ENCODE data around the gene MCTP2. TPM values are rescaled to one million over a fixed set of nuclear protein-coding genes. Genes with fewer than 3 reads are reported as not detected.

The MCTP2 gene
- polyA plus RNA-seq (ENCODE audit: insufficient read length in 3 of 3) = 10 to 100 TPM; 17.2 to 20.0 (median 18.8) TPM

- DNase-seq (ENCODE audit: low read depth in 3 of 3, low spot score in 2 of 3) = peak in 2 of 3 donors; percentile 32 to 36
These were observed at the start of gene MCTP2 for GRCh38 chr15:94230883-94231722. TSS of gene MCTP2 (plus strand) at chr15:94231561. CDS start at chr15:94298266, 66,705 bp downstream.

- no peak for DNase-seq (ENCODE audit: low read depth in 3 of 3, low spot score in 2 of 3)
These were observed 48.5 kb upstream of the MCTP2 start for GRCh38 chr15:94182883-94183282.

GRCh38 chr15:94185547-94186236 is 45.7 kb upstream of the MCTP2 start:
- DNase-seq (ENCODE audit: low read depth in 3 of 3, low spot score in 2 of 3) = no peak

GRCh38 chr15:94186770-94187331 is 44.5 kb upstream of the MCTP2 start:
- no peak for DNase-seq (ENCODE audit: low read depth in 3 of 3, low spot score in 2 of 3)

GRCh38 chr15:94193906-94194305 is 37.5 kb upstream of the MCTP2 start:
- no peak for DNase-seq (ENCODE audit: low read depth in 3 of 3, low spot score in 2 of 3)

- DNase-seq (ENCODE audit: low read depth in 3 of 3, low spot score in 2 of 3) = no peak
These were observed 34.8 kb upstream of the MCTP2 start for GRCh38 chr15:94196531-94196930.

GRCh38 chr15:94198633-94199032 is 32.7 kb upstream of the MCTP2 start:
- no peak for DNase-seq (ENCODE audit: low read depth in 3 of 3, low spot score in 2 of 3)

GRCh38 chr15:94199725-94200124 is 31.6 kb upstream of the MCTP2 start:
- DNase-seq (ENCODE audit: low read depth in 3 of 3, low spot score in 2 of 3) = no peak

- DNase-seq (ENCODE audit: low read depth in 3 of 3, low spot score in 2 of 3) = no peak
These were observed 28.1 kb upstream of the MCTP2 start for GRCh38 chr15:94203306-94203705.

- DNase-seq (ENCODE audit: low read depth in 3 of 3, low spot score in 2 of 3) = no peak
These were observed 26.0 kb upstream of the MCTP2 start for GRCh38 chr15:94205366-94205765.

- no peak for DNase-seq (ENCODE audit: low read depth in 3 of 3, low spot score in 2 of 3)
These were observed 24.7 kb upstream of the MCTP2 start for GRCh38 chr15:94206463-94207167.

- no peak for DNase-seq (ENCODE audit: low read depth in 3 of 3, low spot score in 2 of 3)
These were observed 19.1 kb upstream of the MCTP2 start for GRCh38 chr15:94212291-94212690.

- DNase-seq (ENCODE audit: low read depth in 3 of 3, low spot score in 2 of 3) = no peak
These were observed 5.7 kb upstream of the MCTP2 start for GRCh38 chr15:94225616-94226015.

- no peak for DNase-seq (ENCODE audit: low read depth in 3 of 3, low spot score in 2 of 3)
These were observed 2.8 kb upstream of the MCTP2 start for GRCh38 chr15:94228611-94229010.

GRCh38 chr15:94229591-94230369 is 1.6 kb upstream of the MCTP2 start:
- DNase-seq (ENCODE audit: low read depth in 3 of 3, low spot score in 2 of 3) = no peak

- DNase-seq (ENCODE audit: low read depth in 3 of 3, low spot score in 2 of 3) = peak in 2 of 3 donors; percentile 2 to 7
These were observed 904 bp upstream of the MCTP2 start for GRCh38 chr15:94230431-94230882.

GRCh38 chr15:94231723-94232468 is 535 bp downstream of the MCTP2 start:
- DNase-seq (ENCODE audit: low read depth in 3 of 3, low spot score in 2 of 3) = peak in 2 of 3 donors; percentile 2 to 12

GRCh38 chr15:94233441-94233840 is 2.1 kb downstream of the MCTP2 start:
- DNase-seq (ENCODE audit: low read depth in 3 of 3, low spot score in 2 of 3) = no peak

- DNase-seq (ENCODE audit: low read depth in 3 of 3, low spot score in 2 of 3) = no peak
These were observed 2.9 kb downstream of the MCTP2 start for GRCh38 chr15:94234300-94234699.

Measured in right renal cortex interstitium (tissue), 3 donors.